Skin epidermis (tissue), 12 donors: Measurements from ENCODE around the gene RPL36AL.
"Not testable (repeated sequence)": the region's sequence is repeated elsewhere in the genome, so short reads cannot be mapped to it uniquely, and the experiment has no call there.

Source experiments
- H3K27ac ChIP-seq, 21 experiments: fragments of 200-600 bp; sonication (generic) in 11 of 21; one replicate each; pipeline ENCODE4 v1.5.0; 2020; ENCODE audit warnings: mild to moderate bottlenecking in 3 of 21, inconsistent platforms in 2 of 21, moderate library complexity in 2 of 21
- H3K4me3 ChIP-seq, 7 experiments: fragments of 200-600 bp; sonication (generic) in 2 of 7; one replicate each; pipeline ENCODE4 v1.5.0; 2020; ENCODE audit warnings: inconsistent platforms in 2 of 7, mild to moderate bottlenecking in 2 of 7, moderate library complexity in 1 of 7

Gene RPL36AL

GRCh38 chr14:49620182-49621113, at the start of gene RPL36AL, which contains the start of gene MGAT2:
TSS of gene RPL36AL (minus strand) at chr14:49620626. CDS start at chr14:49619104, 1,522 bp downstream.
TSS of gene MGAT2 (plus strand) at chr14:49620799. CDS start at chr14:49621269, 470 bp downstream.
- Histone ChIP-seq H3K27ac (peak within 1 kb of the TSS; percentile 58 to 98 (median 94)), H3K4me3 (peak within 1 kb of the TSS; percentile 59 to 85 (median 79))

- H3K4me3 ChIP-seq = no peak overlapping the region
- no peak overlapping the region for H3K27ac ChIP-seq
Observed at GRCh38 chr14:49659526-49660455, 39.4 kb upstream of the RPL36AL start.

- not testable (repeated sequence) for H3K4me3 ChIP-seq, H3K27ac ChIP-seq
Observed at GRCh38 chr14:49657500-49657899, 37.1 kb upstream of the RPL36AL start.

GRCh38 chr14:49654511-49654910, 34.1 kb upstream of the RPL36AL start:
- Histone ChIP-seq H3K4me3 (no peak overlapping the region), H3K27ac (no peak overlapping the region)

GRCh38 chr14:49653508-49653907, 33.1 kb upstream of the RPL36AL start:
- no peak overlapping the region for H3K4me3 ChIP-seq
- no peak overlapping the region for H3K27ac ChIP-seq

- Histone ChIP-seq H3K4me3 (no peak overlapping the region), H3K27ac (no peak overlapping the region)
Observed at GRCh38 chr14:49642163-49642562, 21.7 kb upstream of the RPL36AL start.

- Histone ChIP-seq H3K27ac (no peak overlapping the region), H3K4me3 (no peak overlapping the region)
Observed at GRCh38 chr14:49641697-49642129, 21.3 kb upstream of the RPL36AL start.

GRCh38 chr14:49640540-49641417, 20.4 kb upstream of the RPL36AL start:
- no peak overlapping the region for H3K4me3 ChIP-seq

GRCh38 chr14:49637534-49638078, 17.2 kb upstream of the RPL36AL start:
- Histone ChIP-seq H3K4me3 (no peak overlapping the region), H3K27ac (no peak overlapping the region)

More at GRCh38 chr14:49640540-49641417, 20.4 kb upstream of the RPL36AL start:
- H3K27ac ChIP-seq = no peak overlapping the region

GRCh38 chr14:49636866-49637265, 16.4 kb upstream of the RPL36AL start:
- Histone ChIP-seq H3K4me3 (no peak overlapping the region), H3K27ac (no peak overlapping the region)

- Histone ChIP-seq H3K27ac (peak within 1 kb of the TSS; percentile 80 to 98 (median 92)), H3K4me3 (peak within 1 kb of the TSS; percentile 78 to 98 (median 82))
Observed at GRCh38 chr14:49634547-49635334, 14.3 kb upstream of the RPL36AL start, which contains the start of gene DNAAF2. TSS of gene DNAAF2 (minus strand) at chr14:49635244. CDS start at chr14:49635149, 95 bp downstream.

GRCh38 chr14:49633640-49634546, 13.5 kb upstream of the RPL36AL start:
- Histone ChIP-seq H3K4me3 (peak overlapping the region; percentile 78 to 98 (median 82)), H3K27ac (peak overlapping the region; percentile 80 to 98 (median 92))

GRCh38 chr14:49623941-49624839, 3.8 kb upstream of the RPL36AL start:
- Histone ChIP-seq H3K4me3 (no peak overlapping the region), H3K27ac (peak overlapping the region in 5 of 21 experiments; percentile 17 to 97 (median 26))

GRCh38 chr14:49623387-49623786, 3.0 kb upstream of the RPL36AL start:
- Histone ChIP-seq H3K4me3 (no peak overlapping the region), H3K27ac (peak overlapping the region in 1 of 21 experiments; percentile 97)

GRCh38 chr14:49622022-49622607, 1.7 kb upstream of the RPL36AL start:
- peak overlapping the region in 8 of 21 experiments; percentile 92 to 97 (median 96) for H3K27ac ChIP-seq
- H3K4me3 ChIP-seq = peak overlapping the region; percentile 59 to 85 (median 79)
